GM19468 (cell line): ENCODE results near the gene TRAF3IP1.
A peak's percentile ranks its signal among the peaks of the same experiment; 100 is the strongest.

Source experiments
- ATAC-seq: cut with Tn5 transposase; IDR thresholded peaks from one replicate; pipeline ENCODE4 v1.9.1; 2021; ENCODE audit warnings: mild to moderate bottlenecking, moderate library complexity, moderate number of reproducible peaks; ENCODE audit not compliant: unreplicated experiment; ENCODE audit errors: extremely low read depth

TRAF3IP1 gene

DNA sequence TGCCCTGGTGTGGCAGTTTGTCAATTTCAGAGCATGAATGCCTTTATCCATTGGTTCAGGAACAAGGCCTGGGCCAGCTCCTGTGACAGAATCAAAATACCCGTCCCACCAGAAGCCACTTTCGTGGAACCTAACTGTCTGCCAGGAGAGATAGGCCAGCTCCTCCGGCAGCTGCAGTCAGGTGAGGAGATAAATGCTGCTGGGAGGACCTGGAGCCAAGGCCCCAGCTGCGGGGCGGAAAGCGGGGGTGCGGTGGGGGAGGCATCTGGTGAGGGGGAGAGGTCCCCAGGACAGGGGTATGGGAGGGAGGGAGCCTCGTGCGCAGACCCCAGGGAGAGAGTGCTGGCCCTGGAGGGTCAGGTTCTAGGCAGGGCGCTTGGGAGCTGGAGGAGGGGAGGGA, 102.0 kb downstream of the TRAF3IP1 start:
- ATAC-seq = no peak

DNA sequence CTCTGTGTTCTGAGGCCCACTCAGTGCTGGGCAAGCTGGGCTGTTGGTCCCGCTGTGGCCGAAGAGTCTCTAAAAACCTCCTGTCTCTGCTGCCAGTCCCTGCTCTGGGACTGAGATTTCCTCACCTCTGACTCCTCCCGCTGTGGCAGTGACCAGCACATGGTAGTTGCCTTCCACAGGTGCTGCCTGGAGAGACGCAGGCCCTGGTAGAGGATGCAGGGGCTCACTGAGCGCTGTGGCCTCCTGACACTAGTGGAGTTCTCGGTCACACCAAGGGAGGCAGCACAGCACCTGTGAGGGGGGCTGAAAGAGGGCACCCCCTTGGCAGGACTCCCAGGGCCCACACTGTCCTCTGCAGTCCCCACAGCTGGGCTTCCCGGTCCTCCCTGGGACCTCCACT, 102.6 kb downstream of the TRAF3IP1 start:
- ATAC-seq = no peak

DNA sequence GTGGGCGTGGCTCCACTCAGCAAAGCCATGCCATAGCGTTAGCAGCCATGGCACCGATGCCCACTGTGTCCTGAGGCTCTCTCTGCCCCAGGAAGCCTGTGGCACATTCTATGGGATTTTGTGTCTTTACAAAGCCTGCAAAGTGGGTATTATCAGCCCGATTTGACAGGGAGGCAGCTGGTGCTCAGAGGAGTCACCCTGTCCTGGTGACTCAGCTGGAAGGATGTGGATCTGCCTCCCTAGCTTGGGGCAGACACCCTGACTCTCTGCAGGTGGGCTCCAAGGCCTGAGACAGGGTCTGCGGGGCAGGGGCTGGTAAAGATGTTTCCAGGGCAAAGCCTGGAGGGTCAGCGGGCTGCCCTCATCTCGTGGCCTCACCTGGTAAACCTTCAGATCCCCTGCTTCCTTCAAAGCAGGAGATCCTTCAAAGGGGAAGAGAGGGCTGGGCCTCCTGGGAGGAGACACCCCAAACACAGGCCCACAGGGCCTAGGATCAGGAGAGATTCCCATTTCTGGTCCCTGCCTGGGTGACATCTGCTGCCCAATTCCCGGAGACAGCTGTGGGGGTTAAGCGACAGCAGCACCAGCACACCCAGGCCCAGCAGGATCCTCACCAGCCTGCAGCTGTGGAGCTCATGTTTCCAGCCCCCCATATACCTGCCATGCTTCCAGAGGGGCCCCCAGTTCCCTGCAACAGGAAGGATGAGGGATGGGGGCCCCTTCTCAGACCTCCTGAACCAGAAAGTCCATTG, 103.4 kb downstream of the TRAF3IP1 start:
- ATAC-seq = no peak

DNA sequence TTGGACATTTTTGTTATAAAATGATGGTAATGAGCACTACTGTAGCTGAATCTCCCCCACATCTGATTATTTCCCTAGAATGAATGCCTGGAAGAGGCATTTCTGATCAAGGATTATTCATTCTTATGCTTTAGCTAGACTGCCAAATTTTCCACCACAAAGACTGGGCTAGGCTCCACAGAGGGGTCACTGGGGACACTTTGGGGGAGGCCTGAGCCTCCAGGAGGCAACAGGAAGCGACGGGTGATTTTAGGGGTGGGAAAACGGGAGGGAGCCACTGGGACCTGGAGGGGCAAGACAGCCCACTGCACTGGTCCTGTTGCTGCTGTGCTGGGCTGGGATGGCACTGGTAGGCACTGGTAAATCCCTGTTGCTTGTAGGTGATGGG, 104.0 kb downstream of the TRAF3IP1 start:
- no peak for ATAC-seq

DNA sequence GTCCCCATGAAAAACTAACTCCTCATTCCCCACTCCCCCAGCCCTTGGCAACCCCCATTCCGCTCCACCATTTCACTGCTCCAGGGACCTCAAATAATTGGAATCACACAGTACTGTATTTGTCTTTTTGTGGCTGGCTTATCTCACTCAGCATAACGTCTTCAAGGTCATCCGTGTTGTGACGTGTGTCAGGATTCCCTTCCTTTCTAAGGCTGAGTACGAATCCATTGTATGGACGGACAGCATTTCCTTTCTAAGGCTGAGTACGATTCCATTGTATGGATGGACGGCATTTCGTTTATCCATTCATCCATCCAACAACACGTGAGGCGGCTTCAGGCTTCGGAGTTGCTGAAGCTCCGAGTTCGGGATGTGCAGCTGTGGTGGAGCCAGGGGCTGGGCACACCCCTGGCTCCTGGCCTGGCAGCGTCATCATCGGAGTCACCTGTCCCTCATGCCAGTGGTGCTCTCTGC, 105.2 kb downstream of the TRAF3IP1 start:
- no peak for ATAC-seq

DNA sequence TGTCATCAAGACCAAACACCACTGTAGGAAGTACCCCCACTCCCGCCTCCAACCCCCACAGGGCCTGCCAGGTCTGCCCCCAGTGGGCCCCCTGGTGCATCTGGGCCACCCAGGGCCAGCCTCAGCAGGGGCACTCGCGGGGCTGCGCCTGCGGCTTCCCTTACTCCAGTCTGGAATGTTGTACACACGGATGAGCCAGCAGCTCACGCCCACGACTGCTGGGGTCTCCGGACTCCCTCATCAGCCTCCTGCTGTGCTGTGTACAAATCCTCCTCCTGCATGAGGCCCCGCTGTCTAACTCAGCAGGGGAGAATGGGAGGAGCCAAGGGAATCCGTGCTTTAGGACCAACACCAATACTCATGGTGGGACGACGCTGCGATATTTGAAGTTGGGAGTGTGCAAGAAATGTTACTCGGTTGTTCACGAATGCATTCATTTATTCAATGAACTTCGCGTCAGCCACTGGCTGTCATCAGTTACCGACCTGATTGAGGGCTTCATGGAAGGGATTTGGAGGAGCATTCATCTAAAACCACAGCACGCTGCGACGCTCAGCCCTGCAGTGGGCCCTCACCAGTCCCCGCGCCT, 105.8 kb downstream of the TRAF3IP1 start:
- ATAC-seq = no peak

DNA sequence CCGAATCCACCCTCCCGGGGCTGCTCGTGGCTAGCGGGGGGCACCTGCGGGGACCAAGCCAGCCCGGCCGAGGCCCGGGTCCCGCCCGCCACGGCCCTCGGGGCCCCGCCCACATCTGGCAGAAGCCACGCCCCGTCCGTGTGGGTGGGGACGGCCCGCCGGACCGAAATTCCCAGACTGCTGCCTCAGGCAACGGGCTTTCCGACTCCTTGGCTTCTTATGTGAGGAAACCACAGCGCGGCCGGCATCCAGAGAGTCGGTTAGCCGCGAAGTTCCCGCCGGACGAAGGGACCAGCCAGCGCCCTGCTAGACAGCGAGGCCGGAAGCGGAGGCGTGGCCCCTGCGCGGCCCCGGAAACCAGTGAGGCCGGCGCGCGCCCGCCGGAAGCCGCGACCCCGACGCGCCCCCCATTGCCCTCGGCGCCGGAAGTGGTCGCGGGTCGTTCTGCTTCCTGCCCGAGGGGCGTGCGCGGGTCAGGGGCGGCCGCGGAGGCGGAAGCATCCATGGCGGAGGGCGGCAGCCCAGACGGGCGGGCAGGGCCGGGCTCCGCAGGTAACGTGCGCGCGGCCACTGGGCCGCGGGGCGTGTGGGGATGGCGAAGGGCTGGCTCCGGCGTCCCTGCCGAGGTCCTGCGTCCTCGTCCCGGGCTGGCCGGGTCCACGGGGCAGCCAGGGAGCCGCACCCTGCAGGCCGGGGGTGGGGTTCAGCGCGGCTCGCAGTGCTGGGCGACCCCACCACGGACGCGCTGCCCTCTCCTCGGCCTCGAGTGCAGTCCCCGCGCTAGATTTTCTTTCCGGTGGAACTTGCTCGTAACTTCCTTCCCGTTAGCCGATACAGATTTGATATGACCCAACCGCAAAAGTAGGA, 106.5 kb downstream of the TRAF3IP1 start, which contains the start of gene ASB1:
TSS of gene ASB1 (plus strand) at position 360 of the 867 bp plus-strand sequence. CDS start at position 504, 144 bp downstream.
- peak; percentile 75 for ATAC-seq

DNA sequence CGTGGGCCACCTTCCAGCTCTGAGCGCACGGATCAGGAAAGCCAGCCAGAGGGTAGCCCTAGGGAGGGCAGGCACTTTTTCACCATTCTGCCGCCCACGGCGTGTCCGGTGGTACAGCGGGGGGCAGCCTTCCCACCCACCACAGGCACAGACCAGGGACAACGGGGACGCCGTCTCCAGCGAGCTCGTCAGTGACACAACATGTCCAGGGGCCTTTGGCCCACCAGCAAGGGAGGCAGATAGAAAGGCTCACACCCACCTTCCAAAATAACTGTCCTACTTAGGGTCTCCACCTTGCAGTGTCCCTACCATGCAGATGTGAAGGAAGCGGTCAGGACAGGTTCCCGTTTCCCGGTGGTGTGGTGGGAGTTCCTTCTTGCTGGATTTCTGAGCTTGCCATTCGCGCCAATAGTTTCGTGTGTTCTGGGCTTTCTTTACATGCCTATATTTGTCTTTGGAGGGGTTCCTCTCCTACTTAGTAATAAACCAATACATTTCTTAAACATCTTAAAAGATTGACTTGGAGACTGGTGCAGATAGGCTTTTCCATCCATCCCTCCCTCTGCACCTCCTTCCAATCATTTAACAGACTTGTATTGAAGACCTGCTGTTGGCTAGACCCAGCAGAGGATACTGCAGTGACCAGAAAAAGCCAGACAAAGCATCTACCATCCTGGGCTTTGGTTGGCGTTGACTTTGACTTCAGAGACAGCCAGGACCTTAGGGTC, 107.3 kb downstream of the TRAF3IP1 start:
- no peak for ATAC-seq

DNA sequence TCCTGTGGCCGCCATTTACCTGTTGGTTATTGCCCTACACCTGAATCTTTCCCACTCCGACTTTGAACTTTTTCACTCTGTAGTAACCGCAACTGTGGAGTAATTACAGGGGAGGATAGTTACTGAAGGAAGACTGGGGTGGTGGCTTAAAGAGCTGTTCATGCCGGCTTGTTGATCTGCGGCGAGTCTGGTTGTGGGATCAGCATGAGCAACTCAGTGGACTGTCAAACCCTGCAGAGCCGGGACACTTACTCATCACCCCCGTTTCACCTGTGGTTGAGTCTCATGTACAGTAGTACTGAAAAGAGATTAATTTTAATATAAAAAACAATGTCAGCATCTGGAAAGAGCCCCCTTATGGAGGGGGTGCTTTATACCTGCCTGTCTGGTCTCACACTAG, 108.5 kb downstream of the TRAF3IP1 start:
- ATAC-seq = no peak

DNA sequence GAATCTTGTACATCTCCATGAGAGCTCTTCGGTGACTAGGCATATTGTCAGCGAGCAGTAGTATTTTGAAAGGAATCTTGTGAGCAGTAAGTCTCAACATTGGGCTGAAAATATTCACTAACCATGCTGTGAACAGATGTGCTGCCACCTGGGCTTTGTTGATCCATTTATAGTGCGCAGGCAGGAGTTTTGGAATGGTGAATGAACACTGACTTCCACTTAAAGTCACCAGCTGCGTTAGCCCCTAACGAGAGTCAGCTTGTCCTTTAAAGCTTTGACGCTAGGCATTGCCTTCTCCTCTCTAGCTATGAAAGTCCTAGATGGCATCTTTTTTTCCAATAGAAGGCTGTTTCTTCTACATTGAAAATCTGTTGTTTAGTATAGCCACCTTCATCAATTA, 110.5 kb downstream of the TRAF3IP1 start:
- no peak for ATAC-seq

DNA sequence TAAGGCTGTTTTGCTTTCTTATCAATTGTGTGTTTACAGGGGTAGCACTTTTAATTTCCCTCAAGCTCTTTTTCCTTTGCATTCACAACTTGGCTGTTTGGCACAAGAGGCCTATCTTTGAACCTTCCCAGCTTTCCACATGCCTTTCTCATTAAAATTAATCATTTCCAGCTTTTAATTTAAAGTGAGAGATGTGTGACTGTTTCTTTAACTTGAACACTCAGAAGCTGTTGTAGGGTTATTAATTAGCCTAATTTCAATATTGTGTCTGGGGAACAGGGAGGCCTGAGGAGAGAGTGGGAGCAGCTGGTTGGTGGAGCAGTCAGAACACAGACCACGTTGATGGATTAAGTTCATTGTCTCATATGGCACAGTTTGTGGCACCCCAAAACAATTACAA, 111.1 kb downstream of the TRAF3IP1 start:
- no peak for ATAC-seq

DNA sequence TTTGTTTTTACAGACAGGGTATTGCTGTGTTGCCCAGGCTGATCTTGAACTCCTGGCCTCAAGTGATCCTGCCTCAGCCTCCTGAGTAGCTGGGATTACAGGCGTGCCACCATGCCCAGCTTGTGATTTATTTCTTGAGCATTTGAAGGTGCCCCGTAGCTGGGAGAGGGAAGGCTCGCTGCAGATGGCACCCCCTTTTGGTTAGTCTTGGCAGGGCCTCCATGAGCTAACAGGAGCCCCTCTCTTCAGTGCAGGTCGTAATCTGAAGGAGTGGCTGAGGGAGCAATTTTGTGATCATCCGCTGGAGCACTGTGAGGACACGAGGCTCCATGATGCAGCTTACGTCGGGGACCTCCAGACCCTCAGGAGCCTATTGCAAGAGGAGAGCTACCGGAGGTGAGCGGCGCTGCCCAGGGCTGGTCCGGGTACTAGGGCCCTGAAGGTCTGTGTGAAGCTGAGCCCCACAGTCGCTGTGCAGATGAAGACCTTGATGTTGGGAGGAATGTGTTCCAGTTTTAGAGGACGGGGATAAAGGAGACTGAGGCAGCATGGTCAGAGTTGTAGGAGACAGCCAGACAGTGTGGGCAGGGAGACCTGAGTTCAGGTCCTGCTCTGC, 113.1 kb downstream of the TRAF3IP1 start:
- ATAC-seq = no peak

DNA sequence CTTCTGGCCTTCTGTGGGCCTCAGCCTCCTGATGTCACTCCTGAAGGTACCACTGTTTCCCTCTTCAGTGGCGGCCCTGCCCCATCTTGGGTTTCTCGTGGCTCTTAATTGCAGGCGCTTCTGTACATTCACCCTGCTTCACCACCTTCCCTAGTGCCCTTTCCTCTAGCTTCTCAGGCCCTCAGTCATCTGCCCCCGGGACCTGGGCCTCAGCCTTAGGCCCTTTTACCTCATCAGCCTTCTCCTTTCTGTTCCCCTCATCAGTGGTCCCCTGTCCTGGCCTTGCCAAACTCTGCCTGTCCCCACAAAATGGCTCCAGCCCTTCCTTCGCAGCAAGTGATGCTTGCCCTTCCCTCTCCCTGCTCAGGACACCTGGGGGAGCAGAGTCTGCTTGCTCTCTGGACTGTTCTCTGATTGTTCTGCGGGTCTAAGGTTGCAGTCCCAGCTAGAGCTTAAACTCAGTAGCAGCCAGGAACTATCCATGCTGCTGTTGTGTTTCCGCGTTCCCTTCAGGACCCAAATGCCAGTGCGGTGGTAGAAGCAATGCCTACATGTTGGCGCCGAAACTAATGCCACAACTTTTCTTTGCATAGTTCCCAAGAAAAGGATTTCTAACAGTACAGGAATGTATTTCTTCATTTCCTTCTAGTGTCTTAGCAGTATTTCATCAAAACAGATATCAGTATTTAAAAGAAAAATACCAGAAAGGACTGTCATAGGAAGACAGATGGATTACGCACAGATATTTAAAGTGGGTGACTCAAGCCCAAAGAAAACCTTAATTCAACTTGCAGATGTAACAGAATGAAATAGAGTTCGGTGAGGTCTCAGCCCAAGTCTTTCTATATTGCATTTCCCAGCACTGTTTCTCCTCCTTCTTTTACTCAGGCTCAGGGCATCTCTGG, 113.9 kb downstream of the TRAF3IP1 start:
- no peak for ATAC-seq

DNA sequence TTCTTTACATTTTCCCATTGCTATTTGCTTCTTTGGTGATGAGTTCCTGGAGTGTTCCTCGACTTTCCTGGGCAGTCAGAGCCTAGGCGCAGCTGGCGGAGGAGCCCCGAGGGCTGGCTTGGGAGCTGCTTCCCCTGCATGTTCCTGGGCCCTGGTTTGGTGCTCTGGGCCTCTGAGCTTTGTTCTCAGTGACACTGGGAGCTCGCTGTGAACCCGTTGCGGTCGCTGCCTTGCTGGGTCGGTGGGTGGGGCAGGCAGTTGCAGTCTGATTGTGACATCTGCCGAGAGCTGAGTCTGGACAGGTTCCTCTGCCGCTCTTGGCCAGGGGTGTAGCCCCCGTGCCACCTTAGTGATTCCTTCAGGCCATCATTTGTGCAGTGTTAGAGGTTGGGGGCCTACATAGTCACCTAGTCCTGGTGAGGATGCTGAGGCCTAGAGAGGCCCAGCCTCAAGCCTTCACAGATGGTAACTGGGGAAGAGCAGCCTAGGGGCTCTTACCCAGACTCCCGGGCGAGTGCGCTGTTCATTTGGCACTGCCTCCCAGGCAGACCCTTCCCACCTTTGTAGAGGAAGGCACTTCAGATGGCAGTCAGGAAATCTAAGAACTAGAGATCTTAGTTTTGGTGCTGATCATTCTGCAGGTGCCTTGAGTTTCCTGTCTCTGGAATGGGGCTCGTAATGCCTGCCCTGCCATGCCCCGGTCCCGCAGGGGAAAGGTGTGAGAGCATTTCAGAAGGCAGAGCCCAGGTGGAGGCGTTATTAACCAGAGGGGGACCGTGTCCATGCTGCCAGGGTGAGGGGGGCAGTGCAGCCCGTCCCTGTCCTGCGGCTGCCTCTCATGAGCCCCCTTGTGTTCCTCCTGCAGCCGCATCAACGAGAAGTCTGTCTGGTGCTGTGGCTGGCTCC, 114.8 kb downstream of the TRAF3IP1 start:
- ATAC-seq = no peak

DNA sequence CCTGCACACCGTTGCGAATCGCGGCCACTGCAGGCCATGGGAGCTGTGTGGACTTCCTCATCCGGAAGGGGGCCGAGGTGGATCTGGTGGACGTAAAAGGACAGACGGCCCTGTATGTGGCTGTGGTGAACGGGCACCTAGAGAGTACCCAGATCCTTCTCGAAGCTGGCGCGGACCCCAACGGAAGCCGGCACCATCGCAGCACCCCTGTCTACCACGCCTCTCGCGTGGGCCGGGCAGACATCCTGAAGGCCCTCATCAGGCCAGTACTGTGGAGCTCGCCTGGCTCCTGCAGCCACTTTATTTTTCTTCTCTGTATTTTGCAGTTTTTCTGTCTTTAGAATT, 115.4 kb downstream of the TRAF3IP1 start:
- no peak for ATAC-seq

DNA sequence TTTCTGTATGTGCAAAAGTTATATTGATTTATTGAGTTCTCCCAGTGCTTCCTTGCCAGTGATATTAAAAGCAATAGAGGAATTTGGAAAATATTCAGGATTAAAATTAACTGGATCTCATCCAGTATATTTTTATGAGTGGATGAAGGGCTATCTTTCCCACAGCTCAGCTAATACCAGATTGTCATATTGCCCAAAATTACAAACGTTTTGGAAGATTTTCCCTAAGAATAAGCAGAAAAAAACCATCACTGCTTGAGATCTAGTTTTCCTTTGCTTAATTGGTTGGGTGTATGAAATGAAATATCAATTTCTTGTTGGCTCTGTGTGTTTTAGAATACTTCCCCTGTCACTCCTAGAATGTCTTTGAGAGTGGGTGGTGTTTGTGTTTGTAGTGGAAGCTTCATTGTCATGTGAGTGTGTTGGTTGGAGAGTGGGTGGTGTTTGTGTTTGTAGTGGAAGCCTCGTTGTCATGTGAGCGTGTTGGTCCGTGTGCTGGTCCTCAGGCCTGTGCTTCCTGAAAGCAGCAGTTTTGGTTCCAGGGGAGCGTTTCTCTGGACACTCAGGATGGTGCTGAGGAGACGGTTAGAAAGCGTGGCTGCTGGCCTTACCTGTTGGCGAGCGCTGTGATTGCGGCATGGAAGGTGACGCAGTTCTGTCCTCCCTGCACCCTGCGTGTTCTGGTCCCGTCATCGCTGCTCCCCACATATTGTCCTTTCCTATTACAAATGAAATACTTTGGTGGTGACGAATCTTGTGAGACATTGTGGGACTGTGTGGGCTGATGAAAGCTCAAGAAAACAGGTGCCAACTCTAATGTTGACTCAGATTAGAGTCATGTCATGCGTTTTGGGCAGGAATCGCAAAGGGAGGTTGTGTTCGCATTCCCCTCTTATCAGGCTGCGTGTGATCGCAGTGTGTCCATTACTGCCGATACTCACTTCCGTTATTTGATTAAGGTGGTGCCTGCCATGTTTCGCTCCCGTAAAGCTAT, 118.8 kb downstream of the TRAF3IP1 start:
- ATAC-seq = no peak

DNA sequence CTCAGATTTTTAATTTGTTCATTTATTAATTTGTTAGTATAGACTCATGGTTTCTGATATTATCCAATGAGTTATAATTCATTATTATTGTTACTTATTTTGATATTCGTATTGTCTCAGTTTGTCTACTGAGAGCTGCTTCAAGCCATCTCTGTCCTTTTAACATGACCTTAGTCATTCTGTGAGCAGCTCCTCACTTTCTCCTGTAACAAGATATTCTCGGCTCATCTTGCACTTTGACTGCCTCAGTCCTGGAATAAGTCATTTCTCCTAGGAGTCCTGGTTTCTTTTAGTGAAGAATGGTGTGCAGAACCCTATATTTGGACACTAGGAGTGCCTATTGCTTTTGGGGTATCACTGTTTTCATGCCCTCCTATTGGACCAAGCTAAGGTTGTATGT, 119.6 kb downstream of the TRAF3IP1 start:
- ATAC-seq = no peak
